ENCODE data around the gene SHKBP1. TPM values are rescaled to one million over a fixed set of nuclear protein-coding genes. Genes with fewer than 3 reads are reported as not detected.

The SHKBP1 gene
- total and polyA plus RNA-seq, 4 donors = 21.1 to 191 (median 97.1) TPM

DNA sequence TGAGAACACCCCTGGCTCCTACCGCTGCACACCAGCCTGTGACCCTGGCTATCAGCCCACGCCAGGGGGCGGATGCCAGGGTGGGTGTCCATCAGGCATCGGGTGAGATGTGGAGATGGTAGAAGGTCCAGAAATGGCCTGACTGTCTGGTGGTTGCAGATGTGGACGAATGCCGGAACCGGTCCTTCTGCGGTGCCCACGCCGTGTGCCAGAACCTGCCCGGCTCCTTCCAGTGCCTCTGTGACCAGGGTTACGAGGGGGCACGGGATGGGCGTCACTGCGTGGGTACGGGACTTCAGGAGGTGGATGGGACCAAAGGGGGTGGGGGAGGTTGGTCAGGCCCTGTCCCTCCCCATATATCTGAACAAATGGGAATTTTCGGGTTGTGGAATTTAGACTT is 40.3 kb downstream of the SHKBP1 start:
- Histone ChIP-seq H3K9ac (ENCODE audit: insufficient read depth in 1 of 2, low read length in 2 of 2) (no peak overlapping the region), H3K36me3 (ENCODE audit: control insufficient read depth in 4 of 4, insufficient read depth in 4 of 4, low read length in 4 of 4) (peaks cover 0 to 35% (median 21%) of the 10 kb centered on the region in 4 donors), H3K9me3 (ENCODE audit: control insufficient read depth in 4 of 4, insufficient read depth in 3 of 4, low read length in 3 of 4) (no peaks in the 10 kb centered on the region), H3K4me3 (no peak overlapping the region), H3K4me1 (ENCODE audit: control insufficient read depth in 5 of 5, insufficient read depth in 5 of 5, low read length in 5 of 5) (peaks cover 0 to 22% (median 10%) of the 10 kb centered on the region in 5 donors), H3K27me3 (ENCODE audit: control insufficient read depth in 3 of 3, insufficient read depth in 3 of 3, low read length in 2 of 3) (no peaks in the 10 kb centered on the region), H3K27ac (ENCODE audit: low read depth in 1 of 2, low read length in 1 of 2) (no peak overlapping the region)
- no peak for ATAC-seq (ENCODE audit: insufficient read depth, low FRiP score)
- no peak for DNase-seq
- TF ChIP-seq, protein P1, sequence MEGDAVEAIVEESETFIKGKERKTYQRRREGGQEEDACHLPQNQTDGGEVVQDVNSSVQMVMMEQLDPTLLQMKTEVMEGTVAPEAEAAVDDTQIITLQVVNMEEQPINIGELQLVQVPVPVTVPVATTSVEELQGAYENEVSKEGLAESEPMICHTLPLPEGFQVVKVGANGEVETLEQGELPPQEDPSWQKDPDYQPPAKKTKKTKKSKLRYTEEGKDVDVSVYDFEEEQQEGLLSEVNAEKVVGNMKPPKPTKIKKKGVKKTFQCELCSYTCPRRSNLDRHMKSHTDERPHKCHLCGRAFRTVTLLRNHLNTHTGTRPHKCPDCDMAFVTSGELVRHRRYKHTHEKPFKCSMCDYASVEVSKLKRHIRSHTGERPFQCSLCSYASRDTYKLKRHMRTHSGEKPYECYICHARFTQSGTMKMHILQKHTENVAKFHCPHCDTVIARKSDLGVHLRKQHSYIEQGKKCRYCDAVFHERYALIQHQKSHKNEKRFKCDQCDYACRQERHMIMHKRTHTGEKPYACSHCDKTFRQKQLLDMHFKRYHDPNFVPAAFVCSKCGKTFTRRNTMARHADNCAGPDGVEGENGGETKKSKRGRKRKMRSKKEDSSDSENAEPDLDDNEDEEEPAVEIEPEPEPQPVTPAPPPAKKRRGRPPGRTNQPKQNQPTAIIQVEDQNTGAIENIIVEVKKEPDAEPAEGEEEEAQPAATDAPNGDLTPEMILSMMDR (IDR thresholded peaks at IDR 0.05; ENCODE audit: control extremely low read depth, extremely low read depth) = no peak
- WGBS, 2 donors = 94 to 97% methylated on average over 17 of the region's 17 CpGs

DNA sequence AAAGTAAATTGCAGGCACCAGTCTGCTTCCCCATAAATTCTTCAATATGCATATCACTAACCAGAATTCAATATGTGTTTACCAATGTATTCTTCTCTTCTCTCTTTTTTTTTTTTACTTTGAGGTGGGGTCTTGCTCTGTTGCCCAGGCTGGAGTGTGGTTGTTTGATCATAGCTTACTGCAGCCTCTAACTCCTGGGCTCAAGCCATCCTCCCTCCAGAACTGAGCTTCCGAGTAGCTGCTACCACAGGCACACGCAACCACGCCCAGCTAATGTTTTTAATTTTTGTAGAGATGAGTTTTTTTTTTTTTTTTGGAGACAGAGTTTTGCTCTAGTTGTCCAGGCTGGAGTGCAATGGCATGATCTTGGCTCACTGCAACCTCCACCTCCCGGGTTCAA is 41.3 kb downstream of the SHKBP1 start:
- H3K27ac ChIP-seq (ENCODE audit: low read depth in 1 of 2, low read length in 1 of 2) = no peak overlapping the region
- no peak for ATAC-seq (ENCODE audit: insufficient read depth, low FRiP score)
- no peak overlapping the region for H3K9ac ChIP-seq (ENCODE audit: insufficient read depth in 1 of 2, low read length in 2 of 2)
- no peaks in the 10 kb centered on the region for H3K9me3 ChIP-seq (ENCODE audit: control insufficient read depth in 4 of 4, insufficient read depth in 3 of 4, low read length in 3 of 4)
- 96% methylated on average over 4 of the region's 4 CpGs for WGBS, 2 donors
- no peak overlapping the region for H3K4me3 ChIP-seq
- TF ChIP-seq, protein P1 (IDR thresholded peaks at IDR 0.05; ENCODE audit: control extremely low read depth, extremely low read depth) = no peak
- DNase-seq = no peak
- H3K4me1 ChIP-seq (ENCODE audit: control insufficient read depth in 5 of 5, insufficient read depth in 5 of 5, low read length in 5 of 5) = peaks cover 0 to 22% (median 5%) of the 10 kb centered on the region in 5 donors
- peaks cover 0 to 35% (median 24%) of the 10 kb centered on the region in 4 donors for H3K36me3 ChIP-seq (ENCODE audit: control insufficient read depth in 4 of 4, insufficient read depth in 4 of 4, low read length in 4 of 4)
- H3K27me3 ChIP-seq (ENCODE audit: control insufficient read depth in 3 of 3, insufficient read depth in 3 of 3, low read length in 2 of 3) = no peaks in the 10 kb centered on the region

DNA sequence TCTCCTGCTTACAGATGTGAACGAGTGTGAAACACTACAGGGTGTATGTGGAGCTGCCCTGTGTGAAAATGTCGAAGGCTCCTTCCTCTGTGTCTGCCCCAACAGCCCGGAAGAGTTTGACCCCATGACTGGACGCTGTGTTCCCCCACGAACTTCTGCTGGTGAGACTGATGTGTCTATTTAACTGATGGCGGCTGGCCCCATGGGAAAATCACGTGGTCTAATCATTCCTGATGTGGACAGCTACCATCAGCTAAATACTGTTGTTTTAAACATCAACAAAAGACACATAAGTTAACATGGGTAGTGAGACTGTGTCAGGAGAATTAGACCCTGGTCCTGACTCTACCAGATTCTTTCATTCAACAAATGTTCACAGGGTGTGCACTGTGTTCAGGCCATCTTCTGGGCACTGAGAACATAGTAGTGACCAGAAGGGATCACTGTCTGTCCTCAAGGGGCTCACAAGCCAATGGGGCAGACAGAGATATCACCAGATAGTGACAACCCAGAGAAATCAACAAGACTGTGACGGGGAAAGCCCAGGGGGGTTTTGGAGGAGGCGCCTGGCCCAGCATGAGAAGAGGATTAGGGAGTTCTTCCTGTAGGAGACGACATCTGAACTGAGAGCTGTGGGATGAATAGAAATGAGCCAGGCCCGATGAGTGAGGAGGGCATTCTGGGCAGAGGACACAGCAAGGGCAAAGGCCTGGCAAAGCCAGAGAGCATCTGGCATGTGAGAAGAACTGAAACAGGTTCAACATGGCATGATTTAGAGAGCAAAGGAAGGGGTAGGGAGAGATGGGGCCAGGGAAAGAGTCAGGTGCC is 42.9 kb downstream of the SHKBP1 start:
- H3K9me3 ChIP-seq (ENCODE audit: control insufficient read depth in 4 of 4, insufficient read depth in 3 of 4, low read length in 3 of 4) = no peaks in the 10 kb centered on the region

More for the DNA sequence above, 42.9 kb downstream of the SHKBP1 start:
- no peaks in the 10 kb centered on the region for H3K27me3 ChIP-seq (ENCODE audit: control insufficient read depth in 3 of 3, insufficient read depth in 3 of 3, low read length in 2 of 3)
- DNase-seq = no peak
- TF ChIP-seq, protein P1 (IDR thresholded peaks at IDR 0.05; ENCODE audit: control extremely low read depth, extremely low read depth) = no peak
- no peak overlapping the region for H3K4me3 ChIP-seq
- 77 to 83% methylated on average over 11 of the region's 11 CpGs for WGBS, 2 donors
- ATAC-seq (ENCODE audit: insufficient read depth, low FRiP score) = no peak
- peak overlapping the region in 1 of 2 donors; percentile 62 for H3K27ac ChIP-seq (ENCODE audit: low read depth in 1 of 2, low read length in 1 of 2)
- peaks cover 0 to 8% (median 2%) of the 10 kb centered on the region in 5 donors for H3K4me1 ChIP-seq (ENCODE audit: control insufficient read depth in 5 of 5, insufficient read depth in 5 of 5, low read length in 5 of 5)
- no peak overlapping the region for H3K9ac ChIP-seq (ENCODE audit: insufficient read depth in 1 of 2, low read length in 2 of 2)
- H3K36me3 ChIP-seq (ENCODE audit: control insufficient read depth in 4 of 4, insufficient read depth in 4 of 4, low read length in 4 of 4) = peaks cover 0 to 37% (median 25%) of the 10 kb centered on the region in 4 donors
